DMS79 (cell line): Measurements from ENCODE around the gene TBC1D12.
"Not testable (repeated sequence)": the region's sequence is repeated elsewhere in the genome, so short reads cannot be mapped to it uniquely, and the experiment has no call there.

ENCODE experiments used
- DNase-seq: peaks from one replicate; lab custom pipeline; 2025; lab: John Stamatoyannopoulos, UW

The TBC1D12 gene

DNA sequence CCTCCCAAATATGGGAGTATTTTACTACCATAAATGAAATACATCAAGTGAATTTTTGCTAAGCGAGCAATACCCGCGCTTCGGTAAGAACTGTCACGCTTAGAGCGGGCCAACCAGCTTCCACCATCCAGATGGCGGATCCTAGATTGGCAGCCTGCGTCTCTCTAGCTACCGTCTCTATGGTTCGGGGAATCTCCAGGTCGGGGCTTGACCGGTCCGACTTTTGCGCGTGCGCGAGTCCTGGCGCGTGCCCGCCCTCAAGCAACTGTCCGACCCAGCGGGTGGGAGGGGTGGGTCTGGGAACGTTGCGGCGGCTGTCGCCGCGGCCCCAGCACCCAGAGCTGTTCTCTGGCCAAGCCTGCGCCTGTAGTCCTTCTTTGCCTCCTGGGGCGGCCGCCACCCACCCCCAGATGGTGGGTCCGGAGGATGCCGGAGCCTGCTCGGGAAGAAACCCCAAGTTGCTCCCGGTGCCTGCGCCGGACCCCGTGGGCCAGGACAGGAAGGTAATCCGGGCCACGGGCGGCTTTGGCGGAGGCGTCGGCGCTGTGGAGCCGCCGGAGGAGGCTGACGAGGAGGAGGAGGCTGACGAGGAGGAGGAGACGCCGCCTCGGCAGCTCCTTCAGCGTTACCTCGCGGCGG lies at the start of gene TBC1D12:
TBC1D12 (plus strand) TSS at position 338 of the 639 bp plus-strand sequence; CDS start at position 411, 73 bp downstream.
- DNase-seq: peak; percentile 53

DNA sequence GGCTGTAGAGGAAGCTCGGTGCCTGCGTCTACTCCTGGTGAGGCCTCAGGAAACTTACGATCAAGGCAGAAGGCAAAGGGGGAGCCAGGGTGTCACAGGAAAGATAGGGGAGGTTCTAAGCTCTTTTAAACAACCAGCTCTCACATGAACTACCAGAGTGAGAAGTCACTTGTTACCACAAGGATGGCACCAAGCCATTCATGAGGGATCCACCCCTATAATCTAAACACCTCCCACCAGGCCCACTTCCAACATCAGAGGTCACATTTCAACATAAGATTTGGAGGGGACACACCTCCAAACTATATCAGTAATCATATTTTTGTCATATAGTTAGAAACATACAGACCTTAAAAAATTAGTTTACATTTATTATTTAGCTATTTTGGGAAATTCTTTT lies 49.0 kb upstream of the TBC1D12 start:
- DNase-seq: no peak

DNA sequence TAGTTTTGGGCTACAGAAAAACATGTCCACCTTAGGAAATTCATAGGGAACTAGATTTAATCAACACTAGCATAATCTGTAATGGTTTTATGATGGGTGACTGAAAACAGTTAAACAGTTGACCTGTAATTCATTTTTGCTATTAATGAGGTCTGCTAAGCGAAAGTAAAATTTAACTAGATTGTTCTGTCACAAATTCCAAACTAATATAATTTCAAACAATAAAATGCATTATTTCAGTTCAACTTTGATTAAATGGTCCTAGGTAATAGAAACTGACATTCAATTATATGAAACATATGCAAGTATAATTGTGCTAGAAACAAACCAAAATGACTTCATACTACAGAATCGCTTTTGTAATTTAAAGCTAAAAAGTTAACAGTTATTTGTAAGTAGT lies 46.5 kb upstream of the TBC1D12 start:
- no peak for DNase-seq

DNA sequence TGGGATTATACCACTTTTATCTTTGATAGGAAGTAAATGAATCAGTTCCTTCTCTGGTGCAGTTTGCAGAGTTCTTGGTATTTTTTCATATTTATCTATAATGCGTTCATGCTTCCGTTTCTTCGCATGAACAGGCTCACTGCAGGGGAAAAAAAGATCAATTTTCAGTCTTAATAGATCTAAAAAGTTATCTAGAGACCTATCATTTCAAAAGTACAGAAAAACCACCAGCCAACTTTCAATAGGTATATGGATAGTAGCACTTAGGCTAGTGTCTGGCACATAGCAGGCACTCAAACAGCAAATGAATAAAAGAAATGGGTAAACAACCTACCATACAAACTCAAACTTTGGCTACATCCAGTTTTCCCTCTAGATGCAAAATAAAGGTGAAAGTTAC lies 45.1 kb upstream of the TBC1D12 start:
- DNase-seq: no peak

GRCh38 chr10:94358480-94358879 lies 43.9 kb upstream of the TBC1D12 start:
- peak; percentile 30 for DNase-seq

DNA sequence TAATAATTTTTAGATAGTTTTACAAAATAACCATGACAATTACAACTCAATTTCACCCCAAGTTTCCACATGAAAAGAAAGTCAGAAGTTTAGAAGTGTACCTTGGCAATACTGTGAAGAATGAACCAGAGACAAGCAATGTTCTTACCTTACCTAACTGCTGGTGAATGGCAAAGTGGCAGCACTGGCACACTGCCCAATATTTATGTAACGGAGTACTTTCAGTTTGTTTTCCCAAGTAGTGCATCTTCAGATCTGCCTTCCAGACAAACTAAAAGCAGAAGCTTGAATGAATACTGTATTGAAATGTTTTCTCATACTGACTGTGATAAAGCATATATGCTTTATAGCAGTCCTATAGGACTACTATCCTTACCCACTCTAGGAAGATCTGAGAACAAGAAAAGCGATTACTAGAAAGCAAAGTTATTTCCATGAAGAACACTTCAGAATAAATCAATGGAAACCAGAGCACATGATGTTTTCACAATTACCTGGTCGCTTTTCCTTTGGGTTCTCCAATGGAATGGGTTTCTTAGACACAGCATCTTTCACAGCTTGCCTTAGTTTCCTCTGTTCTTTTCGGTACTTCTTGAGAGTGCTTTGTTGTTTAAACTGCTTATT lies 41.1 kb upstream of the TBC1D12 start:
- no peak for DNase-seq

GRCh38 chr10:94362360-94363250 lies 39.7 kb upstream of the TBC1D12 start, which contains the start of gene NOC3L:
TSS of gene NOC3L (minus strand) at chr10:94362939. CDS start at chr10:94362838, 101 bp downstream.
- DNase-seq: peak; percentile 57

DNA sequence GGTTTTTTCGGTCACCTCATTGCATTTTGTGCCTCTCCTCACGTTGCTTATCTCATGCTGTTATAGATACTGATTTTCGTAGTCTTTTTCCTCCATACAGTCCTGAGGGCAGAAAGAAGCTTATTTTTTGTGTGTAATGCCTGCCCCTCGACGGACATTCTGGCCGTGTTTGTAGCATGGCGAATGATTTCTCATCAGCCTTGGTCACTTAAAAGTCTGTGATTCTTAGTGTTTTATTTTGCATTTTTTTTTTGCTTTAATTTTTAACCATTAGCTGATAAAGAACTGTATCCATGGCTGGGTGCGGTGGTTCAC lies 39.1 kb upstream of the TBC1D12 start:
- DNase-seq: no peak

- DNase-seq: no peak
Observed at GRCh38 chr10:94364482-94364881, 37.9 kb upstream of the TBC1D12 start.

GRCh38 chr10:94366382-94366781 lies 36.0 kb upstream of the TBC1D12 start:
- no peak for DNase-seq

DNA sequence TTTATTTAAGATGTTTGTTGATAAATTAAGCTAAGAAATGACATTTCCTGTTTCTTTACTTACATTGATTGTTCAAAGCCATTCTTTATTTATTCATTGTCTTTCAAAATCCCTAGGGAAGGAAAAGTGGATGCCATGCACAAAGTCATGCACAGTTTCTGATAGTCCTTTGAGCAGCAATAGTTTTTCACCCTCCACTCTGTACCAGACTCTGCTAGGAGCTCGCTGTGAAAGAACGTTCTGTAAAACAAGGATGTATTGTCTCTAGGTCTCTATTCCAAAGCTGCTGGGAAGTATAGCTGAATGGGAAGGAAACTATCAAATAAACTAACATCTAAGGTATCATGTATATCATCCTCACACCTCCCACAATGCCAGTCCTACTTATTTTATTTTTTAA lies 31.8 kb upstream of the TBC1D12 start:
- DNase-seq: no peak

- DNase-seq: no peak
Observed at GRCh38 chr10:94375374-94375773, 27.0 kb upstream of the TBC1D12 start.

DNA sequence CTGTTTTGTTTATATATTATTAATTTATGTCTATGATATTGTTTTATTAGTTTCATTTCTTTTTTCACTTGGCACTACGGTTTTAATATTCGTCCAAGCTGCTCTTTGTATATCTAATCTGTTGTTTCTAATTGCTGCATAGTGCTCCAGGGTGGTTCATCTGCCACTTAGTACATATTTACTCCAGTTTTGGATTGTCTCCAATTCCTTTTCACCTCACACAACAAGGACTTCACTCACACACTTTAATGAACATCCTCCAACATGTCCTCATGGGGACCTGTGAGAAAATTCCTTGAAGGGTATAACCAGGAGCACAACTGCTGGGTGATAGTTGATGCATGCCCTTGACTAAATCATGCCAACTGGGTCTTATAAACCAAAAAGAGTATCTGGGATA lies 25.5 kb upstream of the TBC1D12 start:
- DNase-seq: no peak

DNA sequence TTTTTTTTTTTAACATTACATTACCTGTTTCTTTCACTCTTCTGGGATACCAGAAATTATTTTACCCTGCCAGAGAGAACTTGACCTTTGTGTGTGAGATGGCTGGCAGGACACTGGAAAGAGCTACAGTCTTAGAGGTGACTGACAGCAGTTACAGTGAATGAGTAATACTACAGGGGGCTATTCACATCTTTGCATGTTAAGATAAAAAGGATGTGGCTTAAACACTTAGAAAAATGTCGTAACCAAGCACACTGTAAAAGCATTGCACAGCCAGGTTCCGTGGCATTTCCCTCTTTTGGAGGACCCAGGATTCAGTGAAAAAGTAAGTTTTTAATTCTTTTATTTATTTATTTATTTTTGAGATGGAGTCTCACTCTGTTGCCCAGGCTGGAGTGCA lies 18.8 kb upstream of the TBC1D12 start:
- no peak for DNase-seq

- not testable (repeated sequence) for DNase-seq
Observed at GRCh38 chr10:94385733-94386132, 16.6 kb upstream of the TBC1D12 start.

DNA sequence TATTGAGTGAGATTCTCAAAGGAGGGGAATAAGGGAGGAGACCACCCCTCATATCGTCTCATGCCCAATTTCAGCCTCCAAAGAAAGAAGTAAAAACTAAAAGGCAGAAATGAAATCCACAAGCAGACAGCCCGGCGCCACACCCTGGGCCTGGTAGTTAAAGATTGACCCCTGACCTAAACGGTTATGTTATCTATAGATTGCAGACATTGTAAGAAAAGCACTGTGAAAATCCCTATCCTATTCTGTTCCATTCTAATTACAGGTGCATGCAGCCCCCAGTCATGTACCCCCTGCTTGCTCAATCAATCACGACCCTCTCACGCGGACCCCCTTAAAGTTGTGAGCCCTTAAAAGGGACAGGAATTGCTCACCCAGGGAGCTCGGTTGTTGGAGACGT lies 10.2 kb upstream of the TBC1D12 start:
- not testable (repeated sequence) for DNase-seq

- DNase-seq: no peak
Observed at GRCh38 chr10:94397549-94398370, 4.6 kb upstream of the TBC1D12 start.

DNA sequence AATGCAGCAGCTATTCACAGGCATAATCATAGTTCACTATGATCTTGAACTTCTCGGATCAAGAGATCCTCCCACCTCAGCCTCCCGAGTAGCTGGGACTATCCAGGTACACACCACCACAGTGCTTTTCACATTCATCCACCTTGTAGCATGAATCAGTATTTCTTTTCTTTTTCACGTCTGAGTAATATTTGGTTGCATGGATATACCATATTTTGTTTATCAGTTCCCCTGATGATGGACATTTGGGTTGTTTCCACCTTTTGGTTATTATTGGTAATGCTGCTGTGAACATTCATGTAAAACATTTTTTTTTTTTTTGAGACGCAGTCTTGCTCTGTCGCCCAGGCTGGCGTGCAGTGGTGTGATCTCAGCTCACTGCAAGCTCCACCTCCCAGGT lies 3.6 kb upstream of the TBC1D12 start:
- DNase-seq: no peak

GRCh38 chr10:94402843-94403379 lies 570 bp downstream of the TBC1D12 start:
- DNase-seq: peak; percentile 6

DNA sequence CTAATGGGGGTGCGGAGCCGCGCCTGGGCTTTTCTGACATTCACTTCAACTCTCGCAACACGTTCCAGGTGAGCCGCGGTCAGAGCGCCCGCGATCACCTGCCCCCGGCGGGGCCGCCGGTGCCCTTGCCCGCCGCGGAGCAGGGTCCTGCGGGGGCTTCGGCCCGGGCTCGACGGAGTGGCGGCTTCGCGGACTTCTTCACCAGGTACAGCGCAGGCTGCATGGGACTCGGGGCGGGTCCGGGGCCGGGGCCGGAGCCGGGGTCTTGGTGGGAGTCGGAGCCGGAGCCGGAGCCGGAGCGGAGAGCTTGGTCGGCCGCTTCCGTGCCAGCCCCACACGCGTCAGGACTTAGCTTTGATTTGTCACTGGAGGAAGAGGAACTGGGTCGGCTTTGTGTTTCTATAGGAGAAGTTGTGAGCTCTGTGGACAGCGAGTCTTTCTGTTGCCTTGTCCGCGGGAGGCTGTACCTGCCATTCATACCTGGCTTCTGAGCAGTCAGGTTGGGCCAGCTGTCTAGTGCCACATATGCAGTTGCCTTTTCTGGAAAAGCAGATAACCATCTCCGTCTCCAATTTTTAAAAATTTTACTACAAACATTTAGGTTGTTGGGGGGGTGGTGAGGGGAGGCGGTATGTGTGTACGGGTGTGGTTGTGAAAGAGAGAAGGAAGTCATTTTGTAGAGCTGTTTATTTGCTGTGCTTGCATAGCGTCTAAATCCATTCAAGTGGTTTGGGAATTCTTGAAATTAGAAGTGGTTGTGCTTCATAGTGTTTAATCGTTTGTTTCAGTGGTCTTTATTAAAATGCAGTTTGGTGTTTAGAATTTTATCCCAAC lies 1.3 kb downstream of the TBC1D12 start:
- DNase-seq: peak; percentile 18

GRCh38 chr10:94405406-94405805 lies 3.1 kb downstream of the TBC1D12 start:
- no peak for DNase-seq
